HG03565 (cell line): ENCODE measurements around the gene PRH2.

ENCODE experiments used
- ATAC-seq: cut with Tn5 transposase; IDR thresholded peaks from one replicate; pipeline ENCODE4 v1.9.1; 2021; ENCODE audit warnings: mild to moderate bottlenecking, moderate library complexity; ENCODE audit not compliant: unreplicated experiment

Gene PRH2

GRCh38 chr12:10959804-10960203 is 30.8 kb downstream of the PRH2 start:
- ATAC-seq = no peak

GRCh38 chr12:10960211-10960610 is 31.2 kb downstream of the PRH2 start:
- ATAC-seq = no peak

GRCh38 chr12:10965476-10965875 is 36.4 kb downstream of the PRH2 start:
- ATAC-seq = no peak

GRCh38 chr12:10966314-10966713 is 37.3 kb downstream of the PRH2 start:
- no peak for ATAC-seq

GRCh38 chr12:10967409-10967808 is 38.4 kb downstream of the PRH2 start:
- ATAC-seq = no peak

DNA sequence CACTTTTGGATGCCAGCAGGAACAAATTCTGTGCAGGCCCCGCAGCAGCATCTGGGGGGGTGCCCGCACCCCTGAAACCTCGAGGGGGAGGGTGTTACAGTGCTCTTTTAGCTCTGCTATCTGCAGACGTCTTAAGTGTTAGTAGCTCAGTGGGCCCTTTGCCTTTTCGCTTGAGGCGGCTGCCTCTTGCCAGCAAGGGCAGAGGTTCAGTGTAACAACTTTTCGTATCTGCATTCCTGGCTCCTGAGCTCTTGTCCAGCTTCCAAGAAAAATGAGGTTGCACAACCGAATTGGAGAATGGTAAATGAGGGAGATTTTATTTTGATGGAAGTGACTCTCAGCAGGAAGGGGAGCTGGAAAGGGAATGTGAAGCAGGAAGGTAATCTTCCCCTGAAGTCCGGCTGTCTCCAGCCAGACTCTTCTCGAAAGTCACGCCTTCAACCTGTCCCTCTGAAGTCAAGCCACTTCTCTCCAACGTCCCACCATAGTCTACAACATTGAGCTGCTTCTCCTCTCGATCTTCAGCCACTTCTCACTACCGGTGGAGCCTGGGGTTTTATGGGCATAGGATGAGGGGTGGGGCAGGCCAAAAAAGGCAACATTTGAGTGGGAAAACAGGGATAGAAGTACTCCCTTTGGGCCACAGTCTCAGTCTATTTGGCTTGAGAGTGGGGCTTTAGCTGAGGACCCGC is 39.9 kb downstream of the PRH2 start:
- ATAC-seq = no peak

DNA sequence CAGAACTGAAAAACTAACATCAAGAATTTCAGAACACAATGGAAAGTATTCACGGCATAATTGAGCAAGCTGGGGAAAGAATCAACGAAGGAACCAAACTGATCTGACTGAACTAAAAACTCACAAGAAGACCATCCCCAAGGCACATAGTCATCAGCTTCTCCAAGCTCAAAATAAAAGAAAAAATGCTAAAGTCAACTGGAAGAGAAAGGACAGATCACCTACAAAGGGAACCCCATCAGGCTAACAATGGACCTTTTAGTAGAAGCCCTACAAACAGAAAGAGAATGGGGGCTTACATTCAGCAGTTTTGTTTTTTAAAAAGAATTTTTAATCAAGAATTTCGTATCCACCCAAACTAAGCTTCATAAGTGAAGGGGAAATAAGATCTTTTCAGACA is 45.9 kb downstream of the PRH2 start:
- no peak for ATAC-seq

DNA sequence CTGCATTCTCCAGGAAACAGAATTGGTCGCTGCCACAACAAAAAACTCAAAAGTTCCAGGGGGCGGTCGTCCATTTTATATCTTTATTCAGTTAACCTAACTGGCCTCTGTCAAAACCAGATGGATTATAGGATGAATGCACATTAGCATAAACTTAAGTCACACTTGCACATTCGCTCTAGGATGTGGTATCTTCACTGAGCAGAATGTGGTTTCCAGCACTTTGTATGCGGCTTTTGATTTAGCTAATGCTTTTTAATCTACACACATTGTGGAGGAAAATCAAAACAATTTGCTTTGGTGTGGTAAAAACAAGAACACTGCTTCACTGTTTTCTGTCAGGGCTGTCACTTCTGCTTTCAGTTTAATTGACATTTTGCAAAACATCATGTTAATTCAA is 53.2 kb downstream of the PRH2 start:
- ATAC-seq = no peak
